ENCODE data around the gene CSTF1. TPM values are rescaled to one million over a fixed set of nuclear protein-coding genes. Genes with fewer than 3 reads are reported as not detected.
"Not testable (repeated sequence)": the region's sequence is repeated elsewhere in the genome, so short reads cannot be mapped to it uniquely, and the experiment has no call there.

Gene CSTF1
- total RNA-seq, 4 donors from 2014 or later = 4.8 to 28.9 (median 14.3) TPM

DNA sequence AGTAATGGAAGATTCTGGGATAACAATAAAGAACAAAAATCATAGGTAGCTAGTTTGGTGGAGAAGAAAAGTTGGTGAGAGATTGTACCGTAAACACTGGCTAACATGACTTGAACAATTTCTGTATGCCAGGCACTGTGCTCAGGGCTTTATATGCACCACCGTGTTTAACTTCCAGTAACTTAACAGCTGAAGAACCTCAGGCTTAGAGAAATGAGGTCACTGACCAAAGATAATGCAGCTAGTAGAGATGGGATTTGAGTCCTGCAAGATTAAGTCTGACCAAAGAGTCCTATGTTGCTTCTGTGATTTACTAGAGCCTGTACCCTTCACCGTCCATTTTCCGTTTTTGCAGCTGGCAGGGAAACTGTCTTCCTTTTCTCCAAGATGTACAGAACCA, 2.7 kb downstream of the CSTF1 start:
- Histone ChIP-seq H3K27ac (no peak overlapping the region), H3K9me3 (no peaks in the 10 kb centered on the region), H3K4me1 (peaks cover 5 to 23% (median 12%) of the 10 kb centered on the region in 4 donors), H3K27me3 (no peaks in the 10 kb centered on the region), H3K36me3 (peaks cover 0 to 47% (median 0%) of the 10 kb centered on the region in 3 donors), H3K4me3 (no peak overlapping the region)
- no peak for TF ChIP-seq POLR2A (IDR thresholded peaks at IDR 0.05)
- TF ChIP-seq, protein P1, sequence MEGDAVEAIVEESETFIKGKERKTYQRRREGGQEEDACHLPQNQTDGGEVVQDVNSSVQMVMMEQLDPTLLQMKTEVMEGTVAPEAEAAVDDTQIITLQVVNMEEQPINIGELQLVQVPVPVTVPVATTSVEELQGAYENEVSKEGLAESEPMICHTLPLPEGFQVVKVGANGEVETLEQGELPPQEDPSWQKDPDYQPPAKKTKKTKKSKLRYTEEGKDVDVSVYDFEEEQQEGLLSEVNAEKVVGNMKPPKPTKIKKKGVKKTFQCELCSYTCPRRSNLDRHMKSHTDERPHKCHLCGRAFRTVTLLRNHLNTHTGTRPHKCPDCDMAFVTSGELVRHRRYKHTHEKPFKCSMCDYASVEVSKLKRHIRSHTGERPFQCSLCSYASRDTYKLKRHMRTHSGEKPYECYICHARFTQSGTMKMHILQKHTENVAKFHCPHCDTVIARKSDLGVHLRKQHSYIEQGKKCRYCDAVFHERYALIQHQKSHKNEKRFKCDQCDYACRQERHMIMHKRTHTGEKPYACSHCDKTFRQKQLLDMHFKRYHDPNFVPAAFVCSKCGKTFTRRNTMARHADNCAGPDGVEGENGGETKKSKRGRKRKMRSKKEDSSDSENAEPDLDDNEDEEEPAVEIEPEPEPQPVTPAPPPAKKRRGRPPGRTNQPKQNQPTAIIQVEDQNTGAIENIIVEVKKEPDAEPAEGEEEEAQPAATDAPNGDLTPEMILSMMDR (IDR thresholded peaks at IDR 0.05) = no peak
- no peak for DNase-seq

- TF ChIP-seq, protein P1 (IDR thresholded peaks at IDR 0.05) = peak; percentile 65 to 86 (median 74)
- no peak for TF ChIP-seq POLR2A (IDR thresholded peaks at IDR 0.05)
- Histone ChIP-seq H3K36me3 (peaks cover 0 to 83% (median 2%) of the 10 kb centered on the region in 3 donors), H3K4me1 (no peaks in the 10 kb centered on the region), H3K9me3 (no peaks in the 10 kb centered on the region), H3K27ac (no peak overlapping the region), H3K27me3 (no peaks in the 10 kb centered on the region), H3K4me3 (no peak overlapping the region)
- DNase-seq = peak in 2 of 3 donors; percentile 51 to 79
Measured at GRCh38 chr20:56400001-56400640, 7.7 kb downstream of the CSTF1 start.

GRCh38 chr20:56403465-56403864, 11.0 kb downstream of the CSTF1 start:
- DNase-seq = no peak
- Histone ChIP-seq H3K4me3 (no peak overlapping the region), H3K36me3 (peaks cover 0 to 79% (median 2%) of the 10 kb centered on the region in 3 donors), H3K27me3 (no peaks in the 10 kb centered on the region), H3K9me3 (no peaks in the 10 kb centered on the region), H3K4me1 (no peaks in the 10 kb centered on the region), H3K27ac (no peak overlapping the region)
- TF ChIP-seq, protein P1 (IDR thresholded peaks at IDR 0.05) = no peak
- no peak for TF ChIP-seq POLR2A (IDR thresholded peaks at IDR 0.05)

DNA sequence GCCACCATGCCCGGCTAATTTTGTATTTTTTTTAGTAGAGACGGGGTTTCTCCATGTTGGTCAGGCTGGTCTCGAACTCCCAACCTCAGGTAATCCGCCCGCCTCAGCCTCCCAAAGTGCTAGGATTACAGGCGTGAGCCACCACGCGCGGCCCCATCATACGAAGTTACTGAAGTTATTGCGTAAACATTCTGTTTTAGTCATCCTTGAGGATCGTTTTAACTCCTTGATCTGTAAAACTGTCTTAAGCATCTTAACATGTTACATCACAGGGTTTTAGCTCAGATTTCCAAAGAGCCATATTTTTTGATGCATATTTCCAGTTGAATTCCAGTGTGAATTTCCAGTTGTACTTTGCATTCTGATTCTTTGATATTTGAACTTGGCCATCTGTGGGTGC, 12.9 kb downstream of the CSTF1 start:
- H3K27me3 ChIP-seq, H3K9me3 ChIP-seq, H3K4me1 ChIP-seq, H3K4me3 ChIP-seq, H3K27ac ChIP-seq, DNase-seq: not testable (repeated sequence)
- H3K36me3 ChIP-seq = peaks cover 0 to 64% (median 2%) of the 10 kb centered on the region in 3 donors

GRCh38 chr20:56406910-56407309, 14.5 kb downstream of the CSTF1 start:
- no peak for TF ChIP-seq POLR2A (IDR thresholded peaks at IDR 0.05)
- TF ChIP-seq, protein P1 (IDR thresholded peaks at IDR 0.05) = no peak
- H3K4me1 ChIP-seq = peaks cover 0 to 9% (median 0%) of the 10 kb centered on the region in 4 donors
- no peak for DNase-seq
- peaks cover 0 to 54% (median 2%) of the 10 kb centered on the region in 3 donors for H3K36me3 ChIP-seq
- no peak overlapping the region for H3K27ac ChIP-seq
- no peaks in the 10 kb centered on the region for H3K27me3 ChIP-seq
- H3K4me3 ChIP-seq = no peak overlapping the region
- no peaks in the 10 kb centered on the region for H3K9me3 ChIP-seq

GRCh38 chr20:56409521-56409920, 17.1 kb downstream of the CSTF1 start:
- no peak for DNase-seq
- Histone ChIP-seq H3K9me3 (no peaks in the 10 kb centered on the region), H3K36me3 (peaks cover 0 to 31% (median 2%) of the 10 kb centered on the region in 3 donors), H3K27ac (no peak overlapping the region), H3K27me3 (no peaks in the 10 kb centered on the region), H3K4me3 (no peak overlapping the region), H3K4me1 (peaks cover 0 to 9% (median 0%) of the 10 kb centered on the region in 4 donors)
- no peak for TF ChIP-seq POLR2A (IDR thresholded peaks at IDR 0.05)
- TF ChIP-seq, protein P1 (IDR thresholded peaks at IDR 0.05) = no peak

Measured in Peyer's patch (tissue), 4 donors.